Activated naive CD8-positive, alpha-beta T cell treated with anti-CD3 and anti-CD28 coated beads for 36 hours (primary cell): Measurements from ENCODE around the gene JPT1. TPM values are rescaled to one million over a fixed set of nuclear protein-coding genes. Genes with fewer than 3 reads are reported as not detected.
"Not testable (repeated sequence)": the region's sequence is repeated elsewhere in the genome, so short reads cannot be mapped to it uniquely, and the experiment has no call there.

Experiments
- DNase-seq: peaks from one replicate; pipeline ENCODE4 v3.0.0; 2021
- H3K27ac Mint-ChIP-seq: one replicate; pipeline ENCODE4 v1.8.0; 2022; ENCODE audit warnings: mild to moderate bottlenecking, moderate library complexity, mixed read lengths
- H3K27me3 Mint-ChIP-seq: one replicate; pipeline ENCODE4 v1.8.0; 2022; ENCODE audit warnings: mild to moderate bottlenecking, mixed read lengths
- H3K36me3 Mint-ChIP-seq: one replicate; pipeline ENCODE4 v1.8.0; 2021; ENCODE audit warnings: mild to moderate bottlenecking, mixed read lengths
- H3K4me1 Mint-ChIP-seq: one replicate; pipeline ENCODE4 v1.8.0; 2021; ENCODE audit warnings: mixed read lengths
- H3K4me3 Mint-ChIP-seq: one replicate; pipeline ENCODE4 v1.8.0; 2022; ENCODE audit warnings: mild to moderate bottlenecking, moderate library complexity, mixed read lengths
- H3K9me3 Mint-ChIP-seq: one replicate; pipeline ENCODE4 v1.8.0; 2022; ENCODE audit warnings: mixed read lengths
- total RNA-seq, 2 experiments: library from RNA; stranded (reverse); gene quantifications; one replicate each; pipeline ENCODE4 v1.2.3, GENCODE V29; 2021

JPT1 gene
- total RNA-seq, 2 experiments from 2014 or later = 245 to 250 TPM

DNA sequence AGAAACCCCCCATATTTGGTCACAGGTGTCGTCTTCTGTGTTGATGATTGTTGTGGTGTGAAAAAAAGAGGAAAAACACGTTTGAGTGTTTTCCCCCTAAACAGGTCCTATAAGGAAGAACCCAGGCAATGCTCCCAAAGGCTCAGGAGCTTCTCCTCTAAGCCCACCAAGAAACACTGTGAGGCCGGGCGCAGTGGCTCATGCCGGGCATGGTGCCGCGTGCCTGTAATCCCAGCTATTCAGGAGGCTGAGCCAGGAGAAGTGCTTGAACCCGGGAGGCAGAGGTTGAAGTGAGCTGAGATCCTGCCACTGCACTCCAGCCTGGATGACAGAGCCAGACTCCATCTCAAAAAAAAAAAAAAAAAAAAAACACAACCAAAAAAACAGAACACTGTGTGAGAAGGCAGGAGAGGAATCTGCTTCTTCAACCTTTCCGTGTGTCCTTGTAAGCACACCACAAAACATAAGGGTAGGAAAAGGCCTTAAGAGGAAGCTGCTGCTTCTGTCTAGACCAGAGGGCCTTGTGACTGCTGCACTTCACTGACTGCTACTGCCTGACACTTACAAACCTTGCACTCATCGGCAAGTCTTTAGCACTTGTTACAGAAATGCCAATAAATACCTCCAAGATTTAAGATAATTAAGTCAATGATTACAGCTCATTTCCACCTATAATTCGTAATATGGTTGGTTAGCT is 9.3 kb downstream of the JPT1 start:
- peaks cover 6% of the 10 kb centered on the region for H3K4me1 Mint-ChIP-seq
- H3K4me3 Mint-ChIP-seq = no peak overlapping the region
- no peak overlapping the region for H3K27ac Mint-ChIP-seq
- no peaks in the 10 kb centered on the region for H3K9me3 Mint-ChIP-seq
- H3K27me3 Mint-ChIP-seq = no peaks in the 10 kb centered on the region
- peaks cover 47% of the 10 kb centered on the region for H3K36me3 Mint-ChIP-seq
- DNase-seq = no peak

- DNase-seq = no peak
- no peak overlapping the region for H3K4me3 Mint-ChIP-seq
- H3K27me3 Mint-ChIP-seq = no peaks in the 10 kb centered on the region
- H3K9me3 Mint-ChIP-seq = no peaks in the 10 kb centered on the region
- H3K4me1 Mint-ChIP-seq = peaks cover 3% of the 10 kb centered on the region
- H3K36me3 Mint-ChIP-seq = peaks cover 38% of the 10 kb centered on the region
- no peak overlapping the region for H3K27ac Mint-ChIP-seq
Observed at GRCh38 chr17:75142236-75142971, 11.9 kb downstream of the JPT1 start.

GRCh38 chr17:75138519-75138918 is 15.8 kb downstream of the JPT1 start:
- H3K27ac Mint-ChIP-seq = no peak overlapping the region
- no peaks in the 10 kb centered on the region for H3K9me3 Mint-ChIP-seq
- no peak overlapping the region for H3K4me3 Mint-ChIP-seq
- H3K36me3 Mint-ChIP-seq = peaks cover 23% of the 10 kb centered on the region
- peaks cover 3% of the 10 kb centered on the region for H3K4me1 Mint-ChIP-seq
- DNase-seq = no peak
- no peaks in the 10 kb centered on the region for H3K27me3 Mint-ChIP-seq

DNA sequence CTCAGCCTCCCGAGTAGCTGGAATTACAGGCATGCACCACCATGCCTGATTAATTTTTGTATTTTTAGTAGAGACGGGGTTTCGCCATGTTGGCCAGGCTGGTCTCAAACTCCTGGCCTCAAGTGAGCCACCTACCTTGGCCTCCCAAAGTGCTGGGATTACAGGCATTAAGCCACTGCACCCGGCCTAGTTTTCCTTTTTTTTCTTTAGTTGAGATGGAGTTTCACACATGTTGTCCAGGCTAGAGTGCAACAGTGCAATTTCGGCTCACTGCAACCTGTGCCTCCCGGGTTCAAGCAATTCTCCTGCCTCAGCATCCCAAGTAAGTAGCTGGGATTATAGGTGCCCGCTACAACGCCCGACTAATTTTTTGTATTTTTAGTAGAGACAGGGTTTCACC is 16.6 kb downstream of the JPT1 start:
- H3K4me3 Mint-ChIP-seq, DNase-seq, H3K27me3 Mint-ChIP-seq, H3K4me1 Mint-ChIP-seq, H3K9me3 Mint-ChIP-seq, H3K27ac Mint-ChIP-seq: not testable (repeated sequence)
- H3K36me3 Mint-ChIP-seq = peaks cover 20% of the 10 kb centered on the region

- Mint-ChIP-seq H3K4me1 (peaks cover 5% of the 10 kb centered on the region), H3K9me3 (no peaks in the 10 kb centered on the region), H3K36me3 (peaks cover 12% of the 10 kb centered on the region), H3K27me3 (no peaks in the 10 kb centered on the region), H3K27ac (peak overlapping the region; percentile 26), H3K4me3 (no peak overlapping the region)
- no peak for DNase-seq
Observed at GRCh38 chr17:75135946-75136345, 18.4 kb downstream of the JPT1 start.

GRCh38 chr17:75135452-75135851 is 18.9 kb downstream of the JPT1 start:
- H3K4me1 Mint-ChIP-seq = peaks cover 8% of the 10 kb centered on the region
- no peak for DNase-seq
- H3K27ac Mint-ChIP-seq = peak overlapping the region; percentile 26
- no peaks in the 10 kb centered on the region for H3K27me3 Mint-ChIP-seq
- H3K4me3 Mint-ChIP-seq = no peak overlapping the region
- peaks cover 13% of the 10 kb centered on the region for H3K36me3 Mint-ChIP-seq
- no peaks in the 10 kb centered on the region for H3K9me3 Mint-ChIP-seq

DNA sequence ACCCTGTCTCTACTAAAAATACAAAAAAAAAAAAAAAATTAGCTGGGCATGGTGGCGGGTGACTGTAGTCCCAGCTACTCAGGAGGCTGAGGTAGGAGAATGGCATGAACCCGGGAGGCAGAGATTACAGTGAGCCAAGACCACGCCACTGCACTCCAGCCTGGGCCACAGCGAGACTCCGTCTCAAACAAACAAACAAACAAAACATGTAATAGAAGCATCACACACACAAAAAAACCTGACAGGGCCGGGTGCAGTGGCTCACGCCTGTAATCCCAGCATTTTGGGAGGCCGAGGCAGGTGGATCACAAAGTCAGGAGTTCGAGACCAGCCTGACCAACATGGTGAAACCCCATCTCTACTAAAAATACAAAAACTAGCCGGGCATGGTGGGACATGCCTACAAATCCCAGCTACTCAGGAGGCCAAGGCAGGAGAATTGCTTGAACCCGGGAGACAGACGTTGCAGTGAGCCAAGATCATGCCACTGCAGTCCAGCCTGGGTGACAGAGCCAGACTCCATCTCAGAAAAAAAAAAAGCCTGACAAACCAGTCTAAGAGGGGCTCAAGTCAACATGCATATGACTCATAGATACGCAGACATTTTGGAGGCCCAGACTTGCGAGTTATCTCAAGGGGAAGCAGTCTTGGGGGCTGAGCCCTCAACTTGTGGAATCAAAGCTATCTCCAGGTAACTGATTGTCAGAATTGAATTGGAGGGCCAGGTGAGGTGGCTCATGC is 20.5 kb downstream of the JPT1 start:
- not testable (repeated sequence) for H3K9me3 Mint-ChIP-seq, DNase-seq, H3K27me3 Mint-ChIP-seq, H3K4me3 Mint-ChIP-seq
- H3K4me1 Mint-ChIP-seq = peaks cover 13% of the 10 kb centered on the region
- H3K36me3 Mint-ChIP-seq = peaks cover 13% of the 10 kb centered on the region
- H3K27ac Mint-ChIP-seq = peak overlapping the region; percentile 58

- DNase-seq = no peak
- H3K27ac Mint-ChIP-seq = no peak overlapping the region
- H3K9me3 Mint-ChIP-seq = no peaks in the 10 kb centered on the region
- H3K4me1 Mint-ChIP-seq = peaks cover 13% of the 10 kb centered on the region
- H3K4me3 Mint-ChIP-seq = no peak overlapping the region
- no peaks in the 10 kb centered on the region for H3K27me3 Mint-ChIP-seq
- H3K36me3 Mint-ChIP-seq = peaks cover 13% of the 10 kb centered on the region
Observed at GRCh38 chr17:75133001-75133400, 21.3 kb downstream of the JPT1 start.

DNA sequence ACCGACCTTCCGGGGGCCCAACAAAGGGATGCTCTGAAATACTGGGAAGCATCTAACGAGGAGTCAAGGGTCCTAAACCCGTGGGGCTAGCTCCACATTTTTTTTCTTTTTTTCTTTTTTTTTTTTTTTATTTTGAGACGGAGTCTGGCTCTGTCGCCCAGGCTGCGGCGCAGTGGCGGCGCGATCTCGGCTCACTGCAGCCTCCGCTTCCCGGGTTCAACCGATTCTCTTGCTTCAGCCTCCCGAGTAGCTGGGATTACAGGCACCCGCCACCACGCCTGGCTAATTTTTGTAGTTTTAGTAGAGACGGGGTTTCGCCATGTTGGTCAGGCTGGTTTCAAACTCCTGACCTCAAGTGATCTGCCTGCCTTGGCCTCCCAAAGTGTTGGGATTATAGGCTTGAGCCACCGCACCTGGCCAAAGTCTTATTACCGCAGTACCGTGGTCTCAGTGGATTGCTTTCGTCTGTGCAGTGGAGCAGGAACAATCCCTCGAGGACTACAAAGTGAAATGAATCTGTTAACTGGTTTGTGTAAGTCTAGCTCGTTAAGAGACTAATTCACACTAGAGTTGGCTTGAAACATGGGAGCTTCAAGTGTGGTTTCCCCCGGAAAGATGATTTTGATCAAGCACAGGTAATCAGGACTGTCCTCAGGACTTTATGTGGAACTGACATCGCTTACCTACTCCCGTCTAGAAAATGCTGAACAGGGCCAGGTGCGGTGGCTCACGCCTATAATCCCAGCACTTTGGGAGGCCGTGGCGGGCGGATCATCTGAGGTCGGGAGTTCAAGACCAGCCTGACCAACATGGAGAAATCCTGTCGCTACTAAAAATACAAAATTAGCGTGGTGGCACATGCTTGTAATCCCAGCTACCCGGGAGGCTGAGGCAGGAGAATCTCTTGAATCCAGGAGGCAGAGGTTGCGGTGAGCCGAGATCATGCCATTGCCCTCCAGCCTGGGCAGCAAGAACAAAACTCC is 22.0 kb downstream of the JPT1 start:
- not testable (repeated sequence) for H3K9me3 Mint-ChIP-seq, DNase-seq, H3K27me3 Mint-ChIP-seq
- H3K36me3 Mint-ChIP-seq = peaks cover 13% of the 10 kb centered on the region
- peak overlapping the region; percentile 87 for H3K4me3 Mint-ChIP-seq
- H3K4me1 Mint-ChIP-seq = peaks cover 13% of the 10 kb centered on the region
- H3K27ac Mint-ChIP-seq = peak overlapping the region; percentile 89

- no peaks in the 10 kb centered on the region for H3K9me3 Mint-ChIP-seq
- H3K4me1 Mint-ChIP-seq = peaks cover 13% of the 10 kb centered on the region
- H3K27me3 Mint-ChIP-seq = no peaks in the 10 kb centered on the region
- H3K36me3 Mint-ChIP-seq = peaks cover 13% of the 10 kb centered on the region
- peak within 1 kb of the TSS; percentile 91 for H3K27ac Mint-ChIP-seq
- DNase-seq = peak; percentile 85
- H3K4me3 Mint-ChIP-seq = peak within 1 kb of the TSS; percentile 87
Observed at GRCh38 chr17:75131278-75132017, 22.9 kb downstream of the JPT1 start, which contains the start of gene NT5C. Gene NT5C, minus strand, starts transcription at chr17:75131742. Its CDS starts 35 bp downstream, at chr17:75131707.

GRCh38 chr17:75130632-75131277 is 23.6 kb downstream of the JPT1 start:
- Mint-ChIP-seq H3K4me1 (peaks cover 19% of the 10 kb centered on the region), H3K36me3 (peaks cover 11% of the 10 kb centered on the region), H3K27ac (peak overlapping the region; percentile 91), H3K9me3 (no peaks in the 10 kb centered on the region), H3K4me3 (peak overlapping the region; percentile 87), H3K27me3 (no peaks in the 10 kb centered on the region)
- DNase-seq = peak; percentile 69

- Mint-ChIP-seq H3K4me3 (peak overlapping the region; percentile 87), H3K36me3 (peaks cover 10% of the 10 kb centered on the region), H3K4me1 (peaks cover 21% of the 10 kb centered on the region), H3K9me3 (no peaks in the 10 kb centered on the region), H3K27me3 (no peaks in the 10 kb centered on the region), H3K27ac (peak overlapping the region; percentile 91)
- DNase-seq = no peak
Observed at GRCh38 chr17:75130059-75130631, 24.2 kb downstream of the JPT1 start.

GRCh38 chr17:75129576-75129975 is 24.7 kb downstream of the JPT1 start:
- H3K36me3 Mint-ChIP-seq = peaks cover 10% of the 10 kb centered on the region
- H3K4me1 Mint-ChIP-seq = peaks cover 25% of the 10 kb centered on the region
- DNase-seq = no peak
- H3K9me3 Mint-ChIP-seq = no peaks in the 10 kb centered on the region
- peak overlapping the region; percentile 50 for H3K4me3 Mint-ChIP-seq
- peak overlapping the region; percentile 51 for H3K27ac Mint-ChIP-seq
- H3K27me3 Mint-ChIP-seq = no peaks in the 10 kb centered on the region
